Suppressor macrophage treated with lipopolysaccharide for 1 hour (primary cell): Measurements from ENCODE around the gene CLMN.

Experiments used
- DNase-seq, 3 donors: peaks; one replicate each; pipeline ENCODE4 v3.0.0-alpha.2; 2020 to 2022

CLMN gene

GRCh38 chr14:95344536-95344935 lies 24.8 kb upstream of the CLMN start:
- no peak for DNase-seq

- no peak for DNase-seq
These were observed 21.9 kb upstream of the CLMN start for GRCh38 chr14:95341564-95341963.

GRCh38 chr14:95341115-95341514 lies 21.4 kb upstream of the CLMN start:
- DNase-seq = no peak

- DNase-seq = no peak
These were observed 20.5 kb upstream of the CLMN start for GRCh38 chr14:95340201-95340697.

GRCh38 chr14:95339301-95339865 lies 19.7 kb upstream of the CLMN start:
- no peak for DNase-seq

- no peak for DNase-seq
These were observed 18.7 kb upstream of the CLMN start for GRCh38 chr14:95338436-95338835.

- DNase-seq = no peak
These were observed 17.4 kb upstream of the CLMN start for GRCh38 chr14:95337041-95337595.

- no peak for DNase-seq
These were observed 16.6 kb upstream of the CLMN start for GRCh38 chr14:95336192-95336760.

- DNase-seq = no peak
These were observed 15.4 kb upstream of the CLMN start for GRCh38 chr14:95335071-95335470.

GRCh38 chr14:95334044-95334443 lies 14.3 kb upstream of the CLMN start:
- DNase-seq = no peak

- no peak for DNase-seq
These were observed 12.9 kb upstream of the CLMN start for GRCh38 chr14:95332641-95333040.

GRCh38 chr14:95331708-95332408 lies 12.2 kb upstream of the CLMN start:
- DNase-seq = no peak

- DNase-seq = no peak
These were observed 11.1 kb upstream of the CLMN start for GRCh38 chr14:95330591-95331370.

GRCh38 chr14:95329941-95330340 lies 10.2 kb upstream of the CLMN start:
- DNase-seq = no peak

- no peak for DNase-seq
These were observed 9.2 kb upstream of the CLMN start for GRCh38 chr14:95328729-95329503.

- DNase-seq = no peak
These were observed 8.1 kb upstream of the CLMN start for GRCh38 chr14:95327558-95328374.

GRCh38 chr14:95326987-95327386 lies 7.3 kb upstream of the CLMN start:
- DNase-seq = no peak

GRCh38 chr14:95323917-95324316 lies 4.2 kb upstream of the CLMN start:
- no peak for DNase-seq

- no peak for DNase-seq
These were observed 3.7 kb upstream of the CLMN start for GRCh38 chr14:95323361-95323760.

- peak; percentile 77 to 92 (median 91) for DNase-seq
These were observed 2.9 kb upstream of the CLMN start for GRCh38 chr14:95322651-95323050.

GRCh38 chr14:95321693-95322455 lies 2.2 kb upstream of the CLMN start:
- no peak for DNase-seq
